A549 (cell line): Measurements from ENCODE around the gene CNOT9. TPM values are rescaled to one million over a fixed set of nuclear protein-coding genes. Genes with fewer than 3 reads are reported as not detected.

ENCODE experiments used
- ATAC-seq, 2 experiments: fragments of 200-7000 bp in 1 of 2; fragments of >200 bp in 1 of 2; cut with Nextera tagmentation in 1 of 2; cut with Tn5 transposase in 1 of 2; 3 replicates each; pipeline versions ENCODE4 v1.8.0 to v1.9.1; 2018 to 2020; ENCODE audit warnings: mild to moderate bottlenecking in 1 of 2, moderate library complexity in 1 of 2
- CTCF ChIA-PET: fragments of 300-600 bp; sonication (Branson Sonifier 250); formaldehyde crosslinking; extraction: SDS; loops from one replicate; lab custom pipeline; 2021; ENCODE audit warnings: antibody characterized with exemption, inconsistent platforms; lab: Yijun Ruan, JAX
- POLR2A ChIA-PET: fragments of 350-600 bp; formaldehyde crosslinking; extraction: SDS; loops from one replicate; lab custom pipeline; 2021; ENCODE audit warnings: antibody characterized with exemption, inconsistent platforms; lab: Yijun Ruan, JAX
- DNase-seq, 2 experiments: peaks; one replicate each; pipeline versions ENCODE4 v3.0.0 to v3.0.0-alpha.2; 2011 to 2016; ENCODE audit warnings: low read depth in 1 of 2, low spot score in 1 of 2
- FAIRE-seq: peaks from 2 replicates; lab custom pipeline; 2011; peaks lifted over from hg19 to GRCh38; lab: Jason Lieb, UNC
- H3K27ac ChIP-seq, 2 experiments: fragments of >200 bp; sonication (Bioruptor Twin); formaldehyde crosslinking; 3 replicates each; pipeline ENCODE4 v1.5.1; 2016 to 2017
- H3K4me1 ChIP-seq: fragments of >200 bp; sonication (Bioruptor Twin); formaldehyde crosslinking; 3 replicates; pipeline ENCODE4 v1.6.1; 2016
- H3K4me2 ChIP-seq: fragments of >200 bp; sonication (Bioruptor Twin); formaldehyde crosslinking; 3 replicates; pipeline ENCODE4 v1.6.1; 2016
- H3K4me3 ChIP-seq: fragments of >200 bp; sonication (Bioruptor Twin); formaldehyde crosslinking; 3 replicates; pipeline ENCODE4 v1.5.1; 2016
- H3K9me3 ChIP-seq: fragments of >200 bp; sonication (Bioruptor Twin); formaldehyde crosslinking; 3 replicates; pipeline ENCODE4 v1.6.1; 2016
- EHF ChIP-seq: fragments of 250-450 bp; sonication (Bioruptor Pico); IDR thresholded peaks from 2 replicates; pipeline ENCODE4 v1.5.0; 2020; ENCODE audit warnings: mild to moderate bottlenecking
- EHMT2 ChIP-seq: fragments of 200-600 bp; sonication (generic); IDR thresholded peaks from 2 replicates; pipeline ENCODE4 v1.6.1; 2016; ENCODE audit warnings: antibody characterized with exemption, low read depth, mild to moderate bottlenecking, moderate library complexity
- ELK1 ChIP-seq: fragments of 150-350 bp; IDR thresholded peaks from 2 replicates; pipeline ENCODE4 v1.6.1; 2014; ENCODE audit warnings: low read depth, mild to moderate bottlenecking, low read length
- HEYL ChIP-seq: fragments of 250-450 bp; sonication (Bioruptor Pico); IDR thresholded peaks from 2 replicates; pipeline ENCODE4 v1.8.0; 2021; ENCODE audit warnings: mild to moderate bottlenecking, moderate library complexity
- HMGXB4 ChIP-seq: fragments of 250-450 bp; sonication (Bioruptor Pico); IDR thresholded peaks from 2 replicates; pipeline ENCODE4 v1.5.0; 2021; ENCODE audit warnings: mild to moderate bottlenecking, moderate library complexity, borderline replicate concordance
- KDM5A ChIP-seq: fragments of 200-600 bp; sonication (generic); IDR thresholded peaks from 2 replicates; pipeline ENCODE4 v1.6.1; 2016; ENCODE audit warnings: antibody characterized with exemption, mild to moderate bottlenecking
- MAX ChIP-seq: IDR thresholded peaks from 2 replicates; pipeline ENCODE4 v1.6.1; 2012
- NFE2L2 ChIP-seq: fragments of 150-350 bp; conservative IDR thresholded peaks from 2 replicates; pipeline ENCODE4 v1.6.1; 2014; ENCODE audit warnings: low read length
- PHF8 ChIP-seq: fragments of 200-600 bp; sonication (generic); IDR thresholded peaks from 2 replicates; pipeline ENCODE4 v1.6.1; 2016; ENCODE audit warnings: low read depth, mild to moderate bottlenecking, antibody characterized with exemption, moderate library complexity, borderline replicate concordance
- SREBF2 ChIP-seq: fragments of 450-650 bp; IDR thresholded peaks from 2 replicates; pipeline ENCODE4 v1.6.1; 2014; ENCODE audit warnings: mild to moderate bottlenecking, moderate library complexity
- TFCP2L1 ChIP-seq: fragments of 250-450 bp; sonication (Bioruptor Pico); IDR thresholded peaks from 2 replicates; pipeline ENCODE4 v1.5.0; 2021; ENCODE audit warnings: mild to moderate bottlenecking
- WGBS: methylation state at CpG from one replicate; pipeline ENCODE4 v1.1.6; 2017; ENCODE audit errors: missing lambda C conversion rate; 5-methylcytosine and 5-hydroxymethylcytosine counted together
- polyA plus RNA-seq, 4 experiments: library from polyadenylated mRNA; depleted of rRNA in 3 of 4; stranded (reverse); fragments of >200 nt; fragmentation: RNase III in 1 of 4; extraction: RNeasy Plus Mini Kit Qiagen cat#74134 plus additional on column Dnase treatment in 1 of 4; gene quantifications; 2 replicates in 3 of 4; 3 replicates in 1 of 4; pipeline ENCODE4 v1.2.3, GENCODE V29; 2011 to 2017
- TF ChIP-seq, protein P1 (sequence below): fragments of 200-600 bp; sonication (generic); IDR thresholded peaks from 2 replicates; pipeline ENCODE4 v1.6.1; 2016; ENCODE audit warnings: antibody characterized with exemption, mild to moderate bottlenecking, moderate library complexity
- TF ChIP-seq, protein P2 (sequence below): IDR thresholded peaks from 2 replicates; pipeline ENCODE4 v1.6.1; 2012

The CNOT9 gene
- polyA plus RNA-seq, 2 of the 4 experiments (the other 2 are of a cell fraction), result 42.7 to 87.4 TPM

DNA sequence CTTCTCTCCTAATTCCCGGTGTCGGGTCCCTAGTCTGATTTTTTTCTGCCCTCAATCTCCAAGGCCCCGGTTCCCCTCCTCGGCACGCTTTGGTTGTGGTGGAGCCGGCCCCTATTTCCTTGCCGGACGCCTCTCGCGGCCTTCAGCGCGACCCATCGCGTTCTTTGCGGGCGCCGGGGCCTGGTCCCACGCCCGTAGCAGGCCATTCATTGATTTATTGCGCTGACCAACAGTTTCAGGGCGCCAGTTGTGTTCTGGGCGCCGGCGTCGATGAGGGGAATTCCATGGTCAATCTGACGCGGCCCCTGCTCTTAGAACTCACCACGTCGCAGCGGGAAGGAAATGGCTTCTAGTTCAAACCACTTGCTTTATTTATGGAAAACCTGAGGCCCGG, 396 bp downstream of the CNOT9 start:
- peak; percentile 49 to 57 for ATAC-seq
- TF ChIP-seq NFE2L2, result no peak
- 0 out of 2 replicates have a peak, but pooled peaks have one; percentile 1 for TF ChIP-seq TFCP2L1 (CRISPR knock-in tag)
- TF ChIP-seq, protein P1, sequence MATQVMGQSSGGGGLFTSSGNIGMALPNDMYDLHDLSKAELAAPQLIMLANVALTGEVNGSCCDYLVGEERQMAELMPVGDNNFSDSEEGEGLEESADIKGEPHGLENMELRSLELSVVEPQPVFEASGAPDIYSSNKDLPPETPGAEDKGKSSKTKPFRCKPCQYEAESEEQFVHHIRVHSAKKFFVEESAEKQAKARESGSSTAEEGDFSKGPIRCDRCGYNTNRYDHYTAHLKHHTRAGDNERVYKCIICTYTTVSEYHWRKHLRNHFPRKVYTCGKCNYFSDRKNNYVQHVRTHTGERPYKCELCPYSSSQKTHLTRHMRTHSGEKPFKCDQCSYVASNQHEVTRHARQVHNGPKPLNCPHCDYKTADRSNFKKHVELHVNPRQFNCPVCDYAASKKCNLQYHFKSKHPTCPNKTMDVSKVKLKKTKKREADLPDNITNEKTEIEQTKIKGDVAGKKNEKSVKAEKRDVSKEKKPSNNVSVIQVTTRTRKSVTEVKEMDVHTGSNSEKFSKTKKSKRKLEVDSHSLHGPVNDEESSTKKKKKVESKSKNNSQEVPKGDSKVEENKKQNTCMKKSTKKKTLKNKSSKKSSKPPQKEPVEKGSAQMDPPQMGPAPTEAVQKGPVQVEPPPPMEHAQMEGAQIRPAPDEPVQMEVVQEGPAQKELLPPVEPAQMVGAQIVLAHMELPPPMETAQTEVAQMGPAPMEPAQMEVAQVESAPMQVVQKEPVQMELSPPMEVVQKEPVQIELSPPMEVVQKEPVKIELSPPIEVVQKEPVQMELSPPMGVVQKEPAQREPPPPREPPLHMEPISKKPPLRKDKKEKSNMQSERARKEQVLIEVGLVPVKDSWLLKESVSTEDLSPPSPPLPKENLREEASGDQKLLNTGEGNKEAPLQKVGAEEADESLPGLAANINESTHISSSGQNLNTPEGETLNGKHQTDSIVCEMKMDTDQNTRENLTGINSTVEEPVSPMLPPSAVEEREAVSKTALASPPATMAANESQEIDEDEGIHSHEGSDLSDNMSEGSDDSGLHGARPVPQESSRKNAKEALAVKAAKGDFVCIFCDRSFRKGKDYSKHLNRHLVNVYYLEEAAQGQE, result peak; percentile 53
- no peak for TF ChIP-seq ELK1
- peak; percentile 56; the same call in 1 of the 2 replicates for TF ChIP-seq KDM5A
- TF ChIP-seq PHF8, result peak; percentile 86
- POLR2A ChIA-PET, result no interaction called here
- H3K4me1 ChIP-seq, result peaks cover 22% of the 10 kb centered on the region
- CTCF ChIA-PET, result interaction anchor here (1.0 kb wide), 1 partner anchor 286 kb away, joined by 3 read pairs; no protein-coding TSS in a partner anchor
- H3K27ac ChIP-seq, result peak overlapping the region; percentile 87 to 94
- peak overlapping the region; percentile 74 for H3K4me3 ChIP-seq
- DNase-seq, result peak; percentile 13 to 60
- WGBS, result 1% methylated on average over 31 of the region's 31 CpGs
- H3K4me2 ChIP-seq, result peak overlapping the region; percentile 89
- FAIRE-seq, result no peak
- H3K9me3 ChIP-seq, result no peaks in the 10 kb centered on the region

- 5% methylated on average over 10 of the region's 10 CpGs for WGBS
- Histone ChIP-seq H3K4me1 (peaks cover 22% of the 10 kb centered on the region), H3K4me3 (peak overlapping the region; percentile 74), H3K9me3 (no peaks in the 10 kb centered on the region), H3K4me2 (peak overlapping the region; percentile 89), H3K27ac (peak overlapping the region; percentile 87 to 94)
- DNase-seq (peak in 1 of 2 experiments; percentile 24), FAIRE-seq (no peak), ATAC-seq (no peak)
- POLR2A ChIA-PET, result no interaction called here
- CTCF ChIA-PET, result interaction anchor here (1.0 kb wide), 1 partner anchor 287 kb away, joined by 3 read pairs; no protein-coding TSS in a partner anchor
- TF ChIP-seq MAX (no peak), EHMT2 (no peak), HEYL (CRISPR knock-in tag) (no peak), HMGXB4 (CRISPR knock-in tag) (no peak), SREBF2 (no peak), EHF (no peak)
- TF ChIP-seq, protein P2, sequence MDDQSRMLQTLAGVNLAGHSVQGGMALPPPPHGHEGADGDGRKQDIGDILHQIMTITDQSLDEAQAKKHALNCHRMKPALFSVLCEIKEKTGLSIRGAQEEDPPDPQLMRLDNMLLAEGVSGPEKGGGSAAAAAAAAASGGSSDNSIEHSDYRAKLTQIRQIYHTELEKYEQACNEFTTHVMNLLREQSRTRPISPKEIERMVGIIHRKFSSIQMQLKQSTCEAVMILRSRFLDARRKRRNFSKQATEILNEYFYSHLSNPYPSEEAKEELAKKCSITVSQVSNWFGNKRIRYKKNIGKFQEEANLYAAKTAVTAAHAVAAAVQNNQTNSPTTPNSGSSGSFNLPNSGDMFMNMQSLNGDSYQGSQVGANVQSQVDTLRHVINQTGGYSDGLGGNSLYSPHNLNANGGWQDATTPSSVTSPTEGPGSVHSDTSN, result no peak
These were observed 1.2 kb downstream of the CNOT9 start for GRCh38 chr2:218569661-218570500.
